Suprapubic skin (tissue), 4 donors: ENCODE data around the gene AFF2.

Source experiments
- EP300 ChIP-seq: sonication (generic); formaldehyde crosslinking; IDR thresholded peaks from one replicate; pipeline ENCODE4 v1.6.1; 2017; ENCODE audit warnings: antibody characterized with exemption
- POLR2A ChIP-seq, 2 donors: fragments of 450-650 bp; IDR thresholded peaks; one replicate each; pipeline ENCODE4 v1.6.1; 2017; ENCODE audit warnings: antibody characterized with exemption in 2 of 2, mild to moderate bottlenecking in 2 of 2, moderate library complexity in 2 of 2
- POLR2AphosphoS5 ChIP-seq, 3 donors: sonication (generic); formaldehyde crosslinking; IDR thresholded peaks; one replicate each; pipeline ENCODE4 v1.6.1; 2017; ENCODE audit warnings: antibody characterized with exemption in 3 of 3
- TF ChIP-seq, protein P1 (sequence below), 2 donors: fragments of 200-600 bp in 1 of 2; fragments of 450-650 bp in 1 of 2; sonication (generic) in 1 of 2; IDR thresholded peaks; one replicate each; pipeline ENCODE4 v1.5.1; 2016 to 2019; ENCODE audit warnings: antibody characterized with exemption in 2 of 2, mild to moderate bottlenecking in 1 of 2, moderate library complexity in 1 of 2

DNA sequence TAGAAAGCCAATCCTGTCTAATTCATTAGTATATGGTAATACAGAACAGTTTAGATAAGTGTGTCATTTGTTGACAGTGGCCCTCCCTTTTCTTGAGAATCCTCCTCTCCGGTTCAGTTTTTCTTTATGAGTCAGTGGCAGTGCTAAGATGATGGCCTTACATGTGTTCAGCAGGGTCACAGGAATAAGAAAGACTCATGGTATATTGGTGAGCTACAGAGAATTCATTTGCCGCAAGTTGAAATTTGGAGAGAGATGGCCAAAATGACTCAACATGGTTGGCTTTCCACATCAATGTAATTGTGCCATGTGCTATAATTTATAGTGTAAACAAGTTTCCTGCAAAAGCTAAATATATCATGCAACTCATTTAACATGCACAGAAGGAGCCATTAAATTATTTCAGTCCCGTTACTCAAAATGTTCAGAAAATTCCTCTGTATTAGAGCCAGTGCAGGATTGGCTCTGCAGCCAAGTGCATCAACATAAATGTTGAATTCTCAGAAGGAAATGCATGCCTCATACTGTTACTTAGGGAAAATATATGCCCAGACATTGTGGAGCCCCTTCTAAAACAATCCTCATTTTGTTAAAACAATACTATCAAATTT lies 374.3 kb downstream of the AFF2 start:
- TF ChIP-seq, protein P1, sequence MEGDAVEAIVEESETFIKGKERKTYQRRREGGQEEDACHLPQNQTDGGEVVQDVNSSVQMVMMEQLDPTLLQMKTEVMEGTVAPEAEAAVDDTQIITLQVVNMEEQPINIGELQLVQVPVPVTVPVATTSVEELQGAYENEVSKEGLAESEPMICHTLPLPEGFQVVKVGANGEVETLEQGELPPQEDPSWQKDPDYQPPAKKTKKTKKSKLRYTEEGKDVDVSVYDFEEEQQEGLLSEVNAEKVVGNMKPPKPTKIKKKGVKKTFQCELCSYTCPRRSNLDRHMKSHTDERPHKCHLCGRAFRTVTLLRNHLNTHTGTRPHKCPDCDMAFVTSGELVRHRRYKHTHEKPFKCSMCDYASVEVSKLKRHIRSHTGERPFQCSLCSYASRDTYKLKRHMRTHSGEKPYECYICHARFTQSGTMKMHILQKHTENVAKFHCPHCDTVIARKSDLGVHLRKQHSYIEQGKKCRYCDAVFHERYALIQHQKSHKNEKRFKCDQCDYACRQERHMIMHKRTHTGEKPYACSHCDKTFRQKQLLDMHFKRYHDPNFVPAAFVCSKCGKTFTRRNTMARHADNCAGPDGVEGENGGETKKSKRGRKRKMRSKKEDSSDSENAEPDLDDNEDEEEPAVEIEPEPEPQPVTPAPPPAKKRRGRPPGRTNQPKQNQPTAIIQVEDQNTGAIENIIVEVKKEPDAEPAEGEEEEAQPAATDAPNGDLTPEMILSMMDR (IDR thresholded peaks at IDR 0.05), result no peak
- no peak for TF ChIP-seq POLR2A (IDR thresholded peaks at IDR 0.05)
- TF ChIP-seq EP300, result no peak
- no peak for TF ChIP-seq POLR2AphosphoS5 (IDR thresholded peaks at IDR 0.05)
